HCT116 (cell line): ENCODE data around the gene TENT5A. TPM values are rescaled to one million over a fixed set of nuclear protein-coding genes. Genes with fewer than 3 reads are reported as not detected.

ENCODE experiments used
- ATAC-seq: fragments of 200-7000 bp; cut with Tn5 transposase; 2 replicates; pipeline ENCODE4 v1.9.1; 2020; ENCODE audit warnings: mild to moderate bottlenecking, moderate library complexity
- BruUV-seq: library from RNA; stranded (reverse); fragments of 400-500 nt; replicated peaks from 2 replicates; lab custom pipeline; 2021; lab: Mats Ljungman, UMichigan
- CTCF ChIA-PET: fragments of 300-600 bp; sonication (Branson Sonifier 250); formaldehyde crosslinking; loops from one replicate; lab custom pipeline; 2021; ENCODE audit warnings: antibody characterized with exemption; lab: Charles Lee
- POLR2A ChIA-PET: fragments of 300-600, 350-600 bp; sonication (Branson Sonifier 250); formaldehyde crosslinking; loops from one replicate; lab custom pipeline; 2021; ENCODE audit warnings: antibody characterized with exemption; lab: Charles Lee
- RAD21 ChIA-PET, 2 experiments: fragments of 300-600 bp; sonication (Branson Sonifier 250); formaldehyde crosslinking; loops; one replicate each; lab custom pipeline; 2023; ENCODE audit warnings: low total read pairs in 2 of 2; ENCODE audit not compliant: uncharacterized antibody in 2 of 2, unreplicated experiment in 2 of 2, low non-redundant PET in 1 of 2; lab: Charles Lee
- DNase-seq: peaks from one replicate; pipeline ENCODE4 v3.0.0-alpha.2; 2010; ENCODE audit warnings: low read depth, low spot score
- H2AFZ ChIP-seq: fragments of 200-600 bp; shearing (Covaris generic), sonication (generic); 2 replicates; pipeline ENCODE4 v1.6.1; 2017; ENCODE audit warnings: low read depth, mixed run types, mixed read lengths, antibody characterized with exemption, low read length; ENCODE audit not compliant: poor library complexity, severe bottlenecking
- H3K27ac ChIP-seq: 2 replicates; pipeline ENCODE4 v1.5.1; 2012; ENCODE audit warnings: low read depth, low read length
- H3K27me3 ChIP-seq: fragments of 200-600 bp; sonication (generic); 2 replicates; pipeline ENCODE4 v1.6.1; 2016; ENCODE audit warnings: mixed run types, low read length, mixed read lengths; ENCODE audit not compliant: insufficient read depth
- H3K36me3 ChIP-seq, 2 experiments: fragments of 200-500 bp in 1 of 2; fragments of 200-600 bp in 1 of 2; sonication (Bioruptor generic) in 1 of 2; sonication (generic) in 1 of 2; 2 replicates each; pipeline versions ENCODE4 v1.5.1 to v1.6.1; 2014 to 2016; ENCODE audit warnings: low read length in 2 of 2, inconsistent platforms in 1 of 2, mixed read lengths in 1 of 2, mixed run types in 1 of 2; ENCODE audit not compliant: insufficient read depth in 2 of 2, control insufficient read depth in 1 of 2
- H3K4me1 ChIP-seq, 2 experiments: fragments of 200-600 bp in 1 of 2; sonication (generic) in 1 of 2; 2 replicates each; pipeline versions ENCODE4 v1.5.1 to v1.6.1; 2012 to 2017; ENCODE audit warnings: low read length in 2 of 2, inconsistent platforms in 1 of 2, mild to moderate bottlenecking in 1 of 2, mixed read lengths in 1 of 2, mixed run types in 1 of 2, moderate library complexity in 1 of 2; ENCODE audit not compliant: insufficient read depth in 2 of 2, control insufficient read depth in 1 of 2
- H3K4me2 ChIP-seq: fragments of 200-600 bp; sonication (generic); 2 replicates; pipeline ENCODE4 v1.6.1; 2017; ENCODE audit warnings: mixed run types, low read length, mixed read lengths
- H3K4me3 ChIP-seq, 2 experiments: fragments of 200-600 bp in 1 of 2; sonication (generic) in 1 of 2; replicated peaks in 1 of 2; 2 replicates each; pipeline ENCODE4 v1.5.1; 2011 to 2016; ENCODE audit warnings: low read length in 2 of 2, control low read depth in 1 of 2, low read depth in 1 of 2, mild to moderate bottlenecking in 1 of 2, mixed read lengths in 1 of 2, mixed run types in 1 of 2
- H3K79me2 ChIP-seq: fragments of 200-600 bp; sonication (generic); 2 replicates; pipeline ENCODE4 v1.6.1; 2017; ENCODE audit warnings: mild to moderate bottlenecking, mixed run types, low read length, moderate library complexity, mixed read lengths; ENCODE audit not compliant: insufficient read depth
- H3K9ac ChIP-seq: fragments of 200-600 bp; sonication (generic); 2 replicates; pipeline ENCODE4 v1.6.1; 2016; ENCODE audit warnings: low read length, mixed read lengths
- H3K9me2 ChIP-seq: fragments of 200-600 bp; sonication (generic), shearing (Covaris generic); 2 replicates; pipeline ENCODE4 v1.6.1; 2017; ENCODE audit warnings: mixed run types, mild to moderate bottlenecking, moderate library complexity; ENCODE audit not compliant: insufficient read depth
- H3K9me3 ChIP-seq, 2 experiments: fragments of 200-500 bp in 1 of 2; fragments of 200-600 bp in 1 of 2; sonication (Bioruptor generic) in 1 of 2; sonication (generic) in 1 of 2; 2 replicates each; pipeline ENCODE4 v1.6.1; 2014 to 2017; ENCODE audit warnings: low read length in 2 of 2, mixed read lengths in 2 of 2, inconsistent platforms in 1 of 2, low read depth in 1 of 2, mild to moderate bottlenecking in 1 of 2, mixed run types in 1 of 2, moderate library complexity in 1 of 2; ENCODE audit not compliant: control insufficient read depth in 1 of 2, insufficient read depth in 1 of 2
- H4K20me1 ChIP-seq: fragments of 200-600 bp; sonication (generic), shearing (Covaris generic); 2 replicates; pipeline ENCODE4 v1.6.1; 2017; ENCODE audit warnings: mixed run types, mild to moderate bottlenecking, moderate library complexity; ENCODE audit not compliant: insufficient read depth
- CBX3 ChIP-seq: IDR thresholded peaks from 2 replicates; pipeline ENCODE4 v1.6.1; 2012; ENCODE audit warnings: low read depth
- CEBPB ChIP-seq: IDR thresholded peaks from 2 replicates; pipeline ENCODE4 v1.6.1; 2012; ENCODE audit warnings: low read depth
- EGR1 ChIP-seq: IDR thresholded peaks from 2 replicates; pipeline ENCODE4 v1.6.1; 2012; ENCODE audit warnings: low read depth
- ELF1 ChIP-seq: IDR thresholded peaks from 2 replicates; pipeline ENCODE4 v1.6.1; 2012; ENCODE audit warnings: low read depth, borderline replicate concordance
- EZH2 ChIP-seq: fragments of 200-600 bp; sonication (generic); IDR thresholded peaks from 2 replicates; pipeline ENCODE4 v1.6.1; 2017; ENCODE audit warnings: antibody characterized with exemption, mixed run types
- EZH2phosphoT487 ChIP-seq: fragments of 200-600 bp; IDR thresholded peaks from 2 replicates; pipeline ENCODE4 v1.6.1; 2018; ENCODE audit warnings: antibody characterized with exemption, borderline replicate concordance
- POLR2AphosphoS5 ChIP-seq: IDR thresholded peaks from 2 replicates; pipeline ENCODE4 v1.6.1; 2011; ENCODE audit warnings: mild to moderate bottlenecking, low read depth, low read length, moderate library complexity
- RAD21 ChIP-seq: IDR thresholded peaks from 2 replicates; pipeline ENCODE4 v1.6.1; 2012; ENCODE audit warnings: low read depth, mild to moderate bottlenecking
- SIN3A ChIP-seq: IDR thresholded peaks from 2 replicates; pipeline ENCODE4 v1.6.1; 2012; ENCODE audit warnings: low read depth
- SP1 ChIP-seq: IDR thresholded peaks from 2 replicates; pipeline ENCODE4 v1.6.1; 2012; ENCODE audit warnings: low read depth
- TCF7L2 ChIP-seq: IDR thresholded peaks from 2 replicates; pipeline ENCODE4 v1.7.0; 2011; ENCODE audit warnings: borderline replicate concordance, inconsistent platforms; ENCODE audit not compliant: insufficient read depth, insufficient read length; ENCODE audit errors: extremely low read depth
- YY1 ChIP-seq: IDR thresholded peaks from 2 replicates; pipeline ENCODE4 v1.6.1; 2011; ENCODE audit warnings: low read length, low read depth, moderate library complexity, mild to moderate bottlenecking; ENCODE audit not compliant: insufficient replicate concordance; ENCODE audit errors: extremely low read depth
- ZNF274 ChIP-seq: fragments of 200-500 bp; sonication (Bioruptor generic); IDR thresholded peaks from 2 replicates; pipeline ENCODE4 v1.6.1; 2014; ENCODE audit warnings: mild to moderate bottlenecking, low read depth, low read length, inconsistent platforms
- intact Hi-C: fragments of 100-400 bp; cut with micrococcal nuclease; formaldehyde crosslinking; loops from 2 replicates; pipeline ENCODE4 v1.10.0; 2022
- total RNA-seq: library from RNA; stranded (reverse); gene quantifications from one replicate; pipeline ENCODE4 v1.2.1, GENCODE V29; 2021; ENCODE audit not compliant: unreplicated experiment
- TF ChIP-seq, protein P1 (sequence below): IDR thresholded peaks from 2 replicates; pipeline ENCODE4 v1.6.1; 2012
- TF ChIP-seq, protein P2 (sequence below): IDR thresholded peaks from 2 replicates; pipeline ENCODE4 v1.6.1; 2011; ENCODE audit warnings: mild to moderate bottlenecking, low read length, moderate library complexity; ENCODE audit not compliant: insufficient replicate concordance; ENCODE audit errors: extremely low read depth
- TF ChIP-seq, protein P3 (sequence below), 3 experiments: fragments of 200-600 bp in 1 of 3; sonication (generic) in 1 of 3; IDR thresholded peaks in 2 of 3; conservative IDR thresholded peaks in 1 of 3; 2 replicates each; pipeline ENCODE4 v1.5.1; 2012 to 2017; ENCODE audit warnings: low read depth in 2 of 3, low read length in 2 of 3, antibody characterized with exemption in 1 of 3, borderline replicate concordance in 1 of 3, control low read depth in 1 of 3, mild to moderate bottlenecking in 1 of 3, mixed read lengths in 1 of 3, mixed run types in 1 of 3, moderate library complexity in 1 of 3; ENCODE audit not compliant: insufficient read depth in 1 of 3
- TF ChIP-seq, protein P4 (sequence below): IDR thresholded peaks from 2 replicates; pipeline ENCODE4 v1.6.1; 2012; ENCODE audit warnings: low read depth

The TENT5A gene
- total RNA-seq, 1 experiment from 2014 or later, result 11.2 TPM

DNA sequence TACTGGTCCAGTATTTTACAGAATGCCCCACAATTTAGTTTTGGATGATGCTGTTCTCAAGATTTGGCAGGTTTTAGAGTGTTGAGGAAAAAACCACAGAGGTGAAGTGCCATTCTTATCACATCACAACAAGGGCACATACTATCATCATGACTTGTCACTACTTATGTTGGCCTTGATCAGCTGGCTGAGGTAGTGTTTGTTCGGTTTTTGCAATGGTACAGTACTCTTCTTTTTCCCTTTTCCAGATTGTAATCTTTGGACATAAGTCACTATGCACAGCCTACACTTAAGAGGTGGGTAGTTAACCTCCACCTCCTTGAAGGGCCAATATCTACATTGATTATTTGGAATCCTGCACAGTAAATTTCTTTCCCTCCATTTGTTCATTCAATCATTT lies 8.8 kb downstream of the TENT5A start:
- ATAC-seq, result no peak
- ChIA-PET CTCF (no interaction called here), POLR2A (no interaction called here), RAD21 (no interaction called here)
- H2AFZ ChIP-seq, result no peak overlapping the region
- H3K27me3 ChIP-seq, result no peaks in the 10 kb centered on the region
- intact Hi-C loops, result no loop called here
- no peak overlapping the region for H3K4me3 ChIP-seq
- peaks cover 19% of the 10 kb centered on the region for H3K79me2 ChIP-seq
- TF ChIP-seq EZH2, result no peak
- TF ChIP-seq RAD21, result no peak
- TF ChIP-seq SP1, result no peak
- no peak for TF ChIP-seq CEBPB
- TF ChIP-seq TCF7L2, result no peak
- TF ChIP-seq, protein P1, sequence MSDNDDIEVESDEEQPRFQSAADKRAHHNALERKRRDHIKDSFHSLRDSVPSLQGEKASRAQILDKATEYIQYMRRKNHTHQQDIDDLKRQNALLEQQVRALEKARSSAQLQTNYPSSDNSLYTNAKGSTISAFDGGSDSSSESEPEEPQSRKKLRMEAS, result no peak
- TF ChIP-seq POLR2AphosphoS5, result no peak
- TF ChIP-seq, protein P2, sequence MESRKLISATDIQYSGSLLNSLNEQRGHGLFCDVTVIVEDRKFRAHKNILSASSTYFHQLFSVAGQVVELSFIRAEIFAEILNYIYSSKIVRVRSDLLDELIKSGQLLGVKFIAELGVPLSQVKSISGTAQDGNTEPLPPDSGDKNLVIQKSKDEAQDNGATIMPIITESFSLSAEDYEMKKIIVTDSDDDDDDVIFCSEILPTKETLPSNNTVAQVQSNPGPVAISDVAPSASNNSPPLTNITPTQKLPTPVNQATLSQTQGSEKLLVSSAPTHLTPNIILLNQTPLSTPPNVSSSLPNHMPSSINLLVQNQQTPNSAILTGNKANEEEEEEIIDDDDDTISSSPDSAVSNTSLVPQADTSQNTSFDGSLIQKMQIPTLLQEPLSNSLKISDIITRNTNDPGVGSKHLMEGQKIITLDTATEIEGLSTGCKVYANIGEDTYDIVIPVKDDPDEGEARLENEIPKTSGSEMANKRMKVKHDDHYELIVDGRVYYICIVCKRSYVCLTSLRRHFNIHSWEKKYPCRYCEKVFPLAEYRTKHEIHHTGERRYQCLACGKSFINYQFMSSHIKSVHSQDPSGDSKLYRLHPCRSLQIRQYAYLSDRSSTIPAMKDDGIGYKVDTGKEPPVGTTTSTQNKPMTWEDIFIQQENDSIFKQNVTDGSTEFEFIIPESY, result no peak
- TF ChIP-seq, protein P3, sequence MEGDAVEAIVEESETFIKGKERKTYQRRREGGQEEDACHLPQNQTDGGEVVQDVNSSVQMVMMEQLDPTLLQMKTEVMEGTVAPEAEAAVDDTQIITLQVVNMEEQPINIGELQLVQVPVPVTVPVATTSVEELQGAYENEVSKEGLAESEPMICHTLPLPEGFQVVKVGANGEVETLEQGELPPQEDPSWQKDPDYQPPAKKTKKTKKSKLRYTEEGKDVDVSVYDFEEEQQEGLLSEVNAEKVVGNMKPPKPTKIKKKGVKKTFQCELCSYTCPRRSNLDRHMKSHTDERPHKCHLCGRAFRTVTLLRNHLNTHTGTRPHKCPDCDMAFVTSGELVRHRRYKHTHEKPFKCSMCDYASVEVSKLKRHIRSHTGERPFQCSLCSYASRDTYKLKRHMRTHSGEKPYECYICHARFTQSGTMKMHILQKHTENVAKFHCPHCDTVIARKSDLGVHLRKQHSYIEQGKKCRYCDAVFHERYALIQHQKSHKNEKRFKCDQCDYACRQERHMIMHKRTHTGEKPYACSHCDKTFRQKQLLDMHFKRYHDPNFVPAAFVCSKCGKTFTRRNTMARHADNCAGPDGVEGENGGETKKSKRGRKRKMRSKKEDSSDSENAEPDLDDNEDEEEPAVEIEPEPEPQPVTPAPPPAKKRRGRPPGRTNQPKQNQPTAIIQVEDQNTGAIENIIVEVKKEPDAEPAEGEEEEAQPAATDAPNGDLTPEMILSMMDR (IDR thresholded peaks at IDR 0.05 in 2 of 3, conservative IDR thresholded peaks at IDR 0.05 in 1 of 3; ENCODE audit: borderline replicate concordance in 1 of 3, insufficient read depth in 1 of 3, low read depth in 2 of 3, low read length in 2 of 3), result no peak
- no peak for TF ChIP-seq SIN3A
- TF ChIP-seq ZNF274, result no peak
- TF ChIP-seq, protein P4, sequence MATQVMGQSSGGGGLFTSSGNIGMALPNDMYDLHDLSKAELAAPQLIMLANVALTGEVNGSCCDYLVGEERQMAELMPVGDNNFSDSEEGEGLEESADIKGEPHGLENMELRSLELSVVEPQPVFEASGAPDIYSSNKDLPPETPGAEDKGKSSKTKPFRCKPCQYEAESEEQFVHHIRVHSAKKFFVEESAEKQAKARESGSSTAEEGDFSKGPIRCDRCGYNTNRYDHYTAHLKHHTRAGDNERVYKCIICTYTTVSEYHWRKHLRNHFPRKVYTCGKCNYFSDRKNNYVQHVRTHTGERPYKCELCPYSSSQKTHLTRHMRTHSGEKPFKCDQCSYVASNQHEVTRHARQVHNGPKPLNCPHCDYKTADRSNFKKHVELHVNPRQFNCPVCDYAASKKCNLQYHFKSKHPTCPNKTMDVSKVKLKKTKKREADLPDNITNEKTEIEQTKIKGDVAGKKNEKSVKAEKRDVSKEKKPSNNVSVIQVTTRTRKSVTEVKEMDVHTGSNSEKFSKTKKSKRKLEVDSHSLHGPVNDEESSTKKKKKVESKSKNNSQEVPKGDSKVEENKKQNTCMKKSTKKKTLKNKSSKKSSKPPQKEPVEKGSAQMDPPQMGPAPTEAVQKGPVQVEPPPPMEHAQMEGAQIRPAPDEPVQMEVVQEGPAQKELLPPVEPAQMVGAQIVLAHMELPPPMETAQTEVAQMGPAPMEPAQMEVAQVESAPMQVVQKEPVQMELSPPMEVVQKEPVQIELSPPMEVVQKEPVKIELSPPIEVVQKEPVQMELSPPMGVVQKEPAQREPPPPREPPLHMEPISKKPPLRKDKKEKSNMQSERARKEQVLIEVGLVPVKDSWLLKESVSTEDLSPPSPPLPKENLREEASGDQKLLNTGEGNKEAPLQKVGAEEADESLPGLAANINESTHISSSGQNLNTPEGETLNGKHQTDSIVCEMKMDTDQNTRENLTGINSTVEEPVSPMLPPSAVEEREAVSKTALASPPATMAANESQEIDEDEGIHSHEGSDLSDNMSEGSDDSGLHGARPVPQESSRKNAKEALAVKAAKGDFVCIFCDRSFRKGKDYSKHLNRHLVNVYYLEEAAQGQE, result no peak
- TF ChIP-seq EZH2phosphoT487, result no peak
- no peak for TF ChIP-seq ELF1
- no peak for TF ChIP-seq EGR1
- TF ChIP-seq YY1, result no peak
- TF ChIP-seq CBX3, result no peak
- no peaks in the 10 kb centered on the region for H3K4me1 ChIP-seq
- no peak overlapping the region for H3K27ac ChIP-seq
- H3K36me3 ChIP-seq, result peaks cover 1 to 11% of the 10 kb centered on the region in 2 experiments; a peak in 1 of 4 replicates
- BruUV-seq, result no TSS peak
- no peak overlapping the region for H3K9ac ChIP-seq
- H3K4me2 ChIP-seq, result no peak overlapping the region
- DNase-seq, result no peak
- H4K20me1 ChIP-seq, result no peaks in the 10 kb centered on the region
- H3K9me2 ChIP-seq, result no peaks in the 10 kb centered on the region
- H3K9me3 ChIP-seq, result no peaks in the 10 kb centered on the region
